GM12801 (cell line): ENCODE measurements around the gene GDF2.

Experiments used
- TF ChIP-seq, protein P1 (sequence below): IDR thresholded peaks from one replicate; pipeline ENCODE4 v1.5.1; 2011; ENCODE audit warnings: control low read depth; ENCODE audit not compliant: insufficient read length; ENCODE audit errors: extremely low read depth

The GDF2 gene

DNA sequence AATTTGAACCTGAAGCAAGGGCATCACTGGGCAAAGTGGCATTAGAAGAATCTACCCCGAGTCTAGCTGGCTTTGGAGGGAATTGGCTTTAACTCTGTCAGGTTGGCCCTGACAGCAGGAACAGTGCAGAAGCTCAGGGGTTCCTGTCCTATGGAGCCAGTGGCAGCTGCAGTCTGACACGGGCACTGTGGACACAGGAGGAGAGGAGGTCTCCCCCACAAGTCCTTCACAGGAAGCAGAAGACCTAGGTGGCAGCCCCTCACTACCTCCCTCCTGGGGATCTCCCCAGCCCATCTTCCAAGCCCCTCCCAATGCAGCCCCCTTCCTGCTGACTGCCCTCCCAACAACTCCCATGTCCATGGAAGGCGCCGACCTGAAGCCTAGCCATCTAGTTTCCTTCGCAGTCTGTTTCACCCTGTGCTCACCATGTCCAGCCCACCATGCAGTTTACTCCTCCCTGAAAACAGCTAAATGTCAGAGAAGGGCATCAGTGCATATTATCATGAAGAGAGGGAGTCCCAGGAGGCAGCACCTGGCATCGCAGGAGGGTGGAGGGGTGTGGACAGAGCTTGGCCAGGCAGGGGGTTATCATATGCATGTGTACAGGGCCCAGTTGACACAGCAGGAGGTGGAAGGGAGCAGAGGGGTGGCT lies 40.1 kb upstream of the GDF2 start:
- TF ChIP-seq, protein P1, sequence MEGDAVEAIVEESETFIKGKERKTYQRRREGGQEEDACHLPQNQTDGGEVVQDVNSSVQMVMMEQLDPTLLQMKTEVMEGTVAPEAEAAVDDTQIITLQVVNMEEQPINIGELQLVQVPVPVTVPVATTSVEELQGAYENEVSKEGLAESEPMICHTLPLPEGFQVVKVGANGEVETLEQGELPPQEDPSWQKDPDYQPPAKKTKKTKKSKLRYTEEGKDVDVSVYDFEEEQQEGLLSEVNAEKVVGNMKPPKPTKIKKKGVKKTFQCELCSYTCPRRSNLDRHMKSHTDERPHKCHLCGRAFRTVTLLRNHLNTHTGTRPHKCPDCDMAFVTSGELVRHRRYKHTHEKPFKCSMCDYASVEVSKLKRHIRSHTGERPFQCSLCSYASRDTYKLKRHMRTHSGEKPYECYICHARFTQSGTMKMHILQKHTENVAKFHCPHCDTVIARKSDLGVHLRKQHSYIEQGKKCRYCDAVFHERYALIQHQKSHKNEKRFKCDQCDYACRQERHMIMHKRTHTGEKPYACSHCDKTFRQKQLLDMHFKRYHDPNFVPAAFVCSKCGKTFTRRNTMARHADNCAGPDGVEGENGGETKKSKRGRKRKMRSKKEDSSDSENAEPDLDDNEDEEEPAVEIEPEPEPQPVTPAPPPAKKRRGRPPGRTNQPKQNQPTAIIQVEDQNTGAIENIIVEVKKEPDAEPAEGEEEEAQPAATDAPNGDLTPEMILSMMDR, result no peak

DNA sequence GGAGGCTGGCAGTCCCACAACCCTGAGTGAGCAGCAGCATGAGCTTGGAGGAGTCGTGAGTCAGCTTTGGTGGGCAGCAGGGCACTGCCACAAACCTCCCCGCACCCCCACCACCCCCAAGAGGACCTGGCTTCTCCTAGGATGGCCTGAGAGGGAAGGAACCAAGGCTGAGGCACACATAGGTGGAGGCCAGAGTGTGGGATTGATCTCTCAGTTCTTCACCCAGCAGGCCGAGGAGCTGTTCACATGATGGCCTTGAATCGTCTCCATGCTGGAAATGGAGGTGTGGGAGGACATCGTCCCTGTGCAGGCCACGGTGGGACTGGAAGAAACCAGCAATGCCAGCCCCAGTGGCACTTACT lies 39.6 kb upstream of the GDF2 start:
- TF ChIP-seq, protein P1, result no peak

DNA sequence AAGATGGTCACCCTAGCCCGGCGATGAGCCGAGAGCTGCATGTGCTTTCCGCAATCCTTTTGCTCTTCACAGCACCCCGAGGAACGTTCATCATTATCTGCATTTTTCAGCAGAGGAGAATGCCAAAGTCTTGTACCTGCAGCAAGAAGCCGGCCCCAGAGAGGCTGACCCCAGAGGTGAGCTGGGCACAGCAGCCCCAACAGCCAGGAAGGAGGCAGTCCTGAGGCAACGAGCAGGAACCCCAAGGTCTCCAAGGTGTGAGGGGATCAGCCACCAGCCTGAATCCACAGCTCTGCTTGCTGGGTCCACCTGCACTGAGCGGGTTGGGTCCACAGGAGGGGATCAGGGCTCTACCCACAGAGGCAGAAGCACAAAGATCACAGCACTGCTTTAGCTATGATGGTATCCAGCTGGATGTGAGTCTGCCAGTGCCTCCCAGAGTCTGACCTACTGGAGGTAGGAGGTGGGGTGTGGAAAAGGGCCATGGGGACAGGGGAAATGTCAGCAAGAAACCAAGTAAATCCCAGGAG lies 39.1 kb upstream of the GDF2 start:
- TF ChIP-seq, protein P1, result no peak

DNA sequence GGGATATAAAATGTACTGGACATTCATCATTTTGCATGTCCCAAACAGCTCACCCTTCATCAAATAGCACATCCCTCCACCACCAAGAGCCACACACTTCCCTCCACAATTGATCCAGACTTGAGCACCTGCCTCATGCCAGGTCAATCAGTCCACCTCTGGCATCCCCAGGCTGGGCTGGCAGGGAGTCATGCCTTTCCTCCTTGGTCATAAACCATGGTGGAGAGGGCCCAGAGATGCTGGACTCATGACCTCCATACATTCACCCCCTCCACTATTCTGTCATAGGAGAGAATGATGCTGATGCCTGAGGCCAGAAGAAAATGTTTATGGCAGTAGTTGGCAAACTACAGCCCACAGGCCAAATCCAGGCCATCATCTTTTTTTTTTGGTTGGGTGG lies 38.4 kb upstream of the GDF2 start:
- TF ChIP-seq, protein P1, result no peak

DNA sequence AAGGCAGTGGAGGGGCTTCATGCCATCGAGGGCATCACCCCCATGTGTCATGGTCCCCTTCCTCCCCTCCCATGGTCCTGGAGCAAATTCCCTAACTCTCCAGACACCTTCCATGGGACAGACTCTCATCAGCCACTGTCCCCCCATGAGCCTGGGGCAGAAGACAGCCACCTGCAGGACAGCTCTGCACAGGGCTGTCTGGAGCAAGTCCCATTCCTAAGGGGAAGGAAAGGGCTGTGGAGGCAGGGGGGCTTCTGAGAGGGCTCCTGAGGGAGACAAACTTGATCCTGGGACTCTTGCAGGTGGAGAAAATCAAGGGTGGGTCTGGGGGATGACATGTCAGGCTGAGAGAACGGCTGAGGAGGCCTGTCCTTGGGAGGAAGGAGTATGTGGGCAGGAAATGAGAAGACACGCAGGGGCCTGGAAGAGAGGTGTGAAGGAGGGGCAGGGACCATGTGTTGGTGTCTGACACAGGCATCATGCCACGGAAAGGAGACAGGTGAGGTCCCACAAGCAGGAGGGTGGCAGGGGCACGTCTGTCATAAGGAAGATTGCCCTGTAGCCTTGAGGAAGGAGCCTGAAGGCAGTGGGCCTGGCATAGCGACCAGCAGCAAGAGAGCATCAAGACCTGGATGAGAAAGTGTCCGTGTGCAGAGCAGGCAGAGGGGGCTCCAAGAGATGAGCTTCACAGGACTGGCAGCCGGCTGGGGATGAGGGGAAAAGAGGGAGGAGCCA lies 36.7 kb upstream of the GDF2 start:
- TF ChIP-seq, protein P1, result no peak

DNA sequence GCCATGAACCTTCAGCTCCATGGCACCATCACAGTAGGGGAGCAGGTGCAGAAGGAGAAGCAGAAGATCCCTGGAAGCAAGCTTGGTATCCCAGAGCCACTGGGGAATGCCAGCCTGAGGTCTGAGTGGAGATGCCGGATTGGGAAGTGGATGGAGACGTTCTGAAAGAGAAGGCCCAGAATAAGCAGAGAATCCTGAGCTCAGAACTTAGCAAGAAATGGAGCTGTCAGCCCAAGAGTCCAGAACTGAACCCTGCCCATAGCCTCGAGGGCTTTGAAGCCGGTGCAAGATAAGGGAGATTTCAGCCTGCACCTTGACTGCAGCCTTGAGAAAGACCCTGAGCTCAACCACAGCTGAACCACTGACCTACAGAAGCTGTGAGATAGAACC lies 36.1 kb upstream of the GDF2 start:
- TF ChIP-seq, protein P1, result no peak

DNA sequence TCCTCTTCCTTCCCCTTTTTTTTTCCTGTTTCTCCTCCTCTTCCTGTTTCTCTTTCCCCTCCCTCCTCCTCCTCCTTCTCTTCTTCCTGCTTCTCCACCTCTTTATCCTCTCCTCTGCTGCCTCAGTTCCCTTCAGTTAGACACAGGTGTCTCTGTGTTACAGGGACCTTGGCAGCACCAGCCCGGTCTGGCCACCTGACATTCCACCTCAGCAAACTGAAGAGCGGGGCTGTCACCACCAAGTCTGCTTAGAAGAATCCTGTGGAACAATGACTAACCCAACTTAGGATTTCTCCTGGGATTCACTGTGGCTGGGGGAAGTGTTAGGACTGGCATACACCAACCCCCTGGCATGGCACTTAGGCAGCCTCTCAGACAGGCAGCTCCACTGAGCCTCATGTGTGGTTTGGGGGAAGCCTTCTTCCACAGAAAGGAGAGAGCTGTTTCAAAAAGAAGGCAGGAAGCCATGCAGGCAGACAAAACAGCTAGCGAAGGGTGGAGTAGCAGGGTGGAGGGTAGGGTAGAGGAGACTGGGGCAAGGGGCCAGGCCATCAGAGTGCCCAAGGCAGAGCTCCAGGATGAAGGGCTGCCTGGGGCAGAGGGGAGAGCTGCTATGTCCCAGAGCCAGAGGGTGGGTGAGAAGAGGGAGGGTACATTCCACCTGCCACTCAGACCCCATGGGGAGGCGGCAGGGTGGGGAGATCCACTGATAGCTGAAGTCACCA lies 35.5 kb upstream of the GDF2 start:
- TF ChIP-seq, protein P1, result no peak
